ENCODE measurements around the gene SH3BP2. TPM values are rescaled to one million over a fixed set of nuclear protein-coding genes. Genes with fewer than 3 reads are reported as not detected.
A peak's percentile ranks its signal among the peaks of the same experiment; 100 is the strongest.

The SH3BP2 gene
- polyA plus RNA-seq, 4 donors: 20.8 to 58.7 (median 41.4) TPM

- no peak for DNase-seq (ENCODE audit: low read depth in 4 of 4, low spot score in 2 of 4)
Observed at GRCh38 chr4:2830632-2831610, 38.0 kb downstream of the SH3BP2 start.

DNA sequence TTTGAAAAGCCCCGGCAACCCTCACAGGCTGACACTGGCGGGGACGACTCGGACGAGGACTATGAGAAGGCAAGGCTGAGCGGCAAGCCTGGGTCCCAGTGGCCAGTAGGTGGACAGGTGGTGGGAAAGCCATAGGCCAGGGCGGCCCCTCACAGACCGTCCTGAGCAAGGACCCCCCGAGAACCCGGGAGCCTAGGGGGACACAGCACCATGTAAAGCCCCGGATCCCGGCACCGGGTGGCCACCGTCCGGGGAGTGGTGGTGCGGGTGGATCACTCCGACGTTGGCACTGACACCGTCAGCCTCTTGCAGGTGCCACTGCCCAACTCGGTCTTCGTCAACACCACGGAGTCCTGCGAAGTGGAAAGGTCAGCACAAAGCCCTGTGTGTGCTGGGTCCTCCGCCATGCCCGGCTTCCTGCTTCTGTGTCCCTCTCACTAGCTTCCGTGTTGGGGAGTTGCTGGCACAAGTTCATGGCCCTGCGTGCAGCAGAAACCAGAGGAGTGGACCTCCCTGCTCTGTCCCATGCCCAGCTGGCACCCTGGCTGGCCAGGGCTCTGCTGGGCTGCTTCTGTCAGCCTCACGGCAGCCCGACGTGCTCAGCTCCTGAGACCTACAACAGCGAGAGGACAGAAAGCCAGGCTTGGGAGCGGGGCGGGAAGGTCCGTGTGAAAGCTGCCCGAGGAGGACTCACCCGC, 38.9 kb downstream of the SH3BP2 start:
- DNase-seq (ENCODE audit: low read depth in 4 of 4, low spot score in 2 of 4): no peak

DNA sequence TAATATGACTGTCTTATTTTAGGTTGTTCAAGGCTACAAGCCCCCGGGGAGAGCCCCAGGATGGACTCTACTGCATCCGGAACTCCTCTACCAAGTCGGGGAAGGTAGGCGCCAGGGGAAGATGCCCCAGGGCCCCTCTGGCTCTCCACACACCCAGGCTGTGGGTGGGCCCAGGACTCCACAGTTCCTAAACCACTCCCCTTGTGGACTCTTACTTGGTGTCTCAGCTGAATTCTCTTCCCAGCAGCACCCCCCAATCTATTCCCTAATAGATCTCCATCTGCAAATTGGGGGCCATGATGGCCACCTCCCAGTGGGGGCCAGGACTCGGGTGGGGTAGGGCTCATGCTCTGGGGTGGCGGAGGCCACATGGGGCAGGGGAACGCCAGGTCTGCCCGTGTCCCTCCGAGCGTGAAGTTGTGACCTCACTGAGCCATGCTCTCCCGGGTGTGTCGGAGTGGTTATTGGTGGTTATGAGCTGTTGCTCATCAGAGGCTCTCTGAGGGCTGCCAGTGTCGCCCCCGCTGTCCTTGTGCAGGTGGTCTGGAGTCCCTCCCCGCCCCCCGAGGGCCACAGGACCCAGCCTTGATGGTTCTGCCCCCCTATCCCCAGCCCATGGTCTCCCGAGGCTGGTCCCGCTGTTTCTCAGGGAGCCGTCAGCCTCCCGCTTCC, 39.6 kb downstream of the SH3BP2 start:
- DNase-seq (ENCODE audit: low read depth in 4 of 4, low spot score in 2 of 4): no peak

GRCh38 chr4:2832981-2833670, 40.2 kb downstream of the SH3BP2 start:
- DNase-seq (ENCODE audit: low read depth in 4 of 4, low spot score in 2 of 4): no peak

- no peak for DNase-seq (ENCODE audit: low read depth in 4 of 4, low spot score in 2 of 4)
Observed at GRCh38 chr4:2833671-2834000, 40.8 kb downstream of the SH3BP2 start.

DNA sequence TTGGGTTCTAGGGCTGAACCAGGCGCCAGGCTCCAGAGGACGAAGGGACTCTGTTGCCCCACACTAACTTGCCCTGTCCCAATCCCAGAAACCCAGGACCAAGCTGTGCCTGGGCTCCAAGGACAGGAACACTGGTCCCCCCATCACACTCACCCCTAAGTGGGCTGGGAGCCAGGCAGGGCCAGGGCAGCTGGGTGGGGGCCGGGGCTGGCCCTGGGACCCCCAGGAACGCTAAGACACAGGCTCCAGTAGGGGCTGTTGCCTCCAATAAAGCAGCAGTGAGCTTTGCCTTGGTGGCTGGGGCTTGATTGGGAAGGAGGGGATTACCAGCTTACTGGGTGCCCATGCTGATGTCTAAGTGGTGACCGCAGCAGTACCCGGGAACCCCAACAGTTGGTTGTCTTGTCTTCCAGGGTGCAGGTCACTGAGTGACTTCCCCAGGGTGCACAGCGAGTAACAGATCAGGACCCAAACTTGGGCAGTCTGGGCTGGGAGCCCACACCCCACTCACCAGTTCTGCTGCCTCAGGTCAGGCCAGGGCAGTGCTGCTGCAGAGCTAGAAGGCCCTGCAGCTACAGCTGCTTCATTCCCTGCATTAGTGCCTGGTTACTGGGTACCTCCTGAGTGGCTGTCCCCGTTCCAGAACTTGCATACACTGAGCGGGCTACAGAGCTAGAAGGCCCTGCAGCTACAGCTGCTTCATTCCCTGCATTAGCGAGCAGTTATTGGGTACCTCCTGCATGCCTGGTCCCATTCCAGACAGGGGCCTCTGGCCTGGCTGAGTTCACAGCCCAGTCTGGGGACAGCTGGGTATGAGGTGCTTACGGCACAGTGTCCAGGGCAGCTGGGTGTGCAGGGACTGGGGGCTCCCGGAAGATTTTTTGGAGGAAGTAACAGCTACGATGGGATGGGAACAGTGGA, 41.4 kb downstream of the SH3BP2 start:
- DNase-seq (ENCODE audit: low read depth in 4 of 4, low spot score in 2 of 4): no peak

DNA sequence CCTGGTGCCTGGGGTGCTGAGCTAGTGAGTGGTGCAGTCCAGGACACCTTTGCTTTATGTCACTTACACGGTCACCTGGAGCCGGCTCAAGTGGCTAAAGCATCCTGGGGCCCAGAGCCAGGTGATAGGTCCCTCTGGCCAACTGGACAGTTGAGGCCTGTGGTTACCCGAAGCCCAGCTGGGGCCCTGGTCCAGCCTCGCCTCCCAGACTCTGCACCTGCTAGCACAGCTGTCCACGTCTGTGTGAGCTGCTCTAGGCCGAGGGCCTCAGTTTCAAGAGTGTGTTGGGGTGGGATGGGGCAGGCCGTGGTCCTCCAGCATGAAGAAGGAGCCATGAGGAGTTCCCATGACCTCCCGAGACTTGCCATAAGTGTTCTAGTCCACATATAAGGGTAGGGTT, 43.1 kb downstream of the SH3BP2 start:
- no peak for DNase-seq (ENCODE audit: low read depth in 4 of 4, low spot score in 2 of 4)

DNA sequence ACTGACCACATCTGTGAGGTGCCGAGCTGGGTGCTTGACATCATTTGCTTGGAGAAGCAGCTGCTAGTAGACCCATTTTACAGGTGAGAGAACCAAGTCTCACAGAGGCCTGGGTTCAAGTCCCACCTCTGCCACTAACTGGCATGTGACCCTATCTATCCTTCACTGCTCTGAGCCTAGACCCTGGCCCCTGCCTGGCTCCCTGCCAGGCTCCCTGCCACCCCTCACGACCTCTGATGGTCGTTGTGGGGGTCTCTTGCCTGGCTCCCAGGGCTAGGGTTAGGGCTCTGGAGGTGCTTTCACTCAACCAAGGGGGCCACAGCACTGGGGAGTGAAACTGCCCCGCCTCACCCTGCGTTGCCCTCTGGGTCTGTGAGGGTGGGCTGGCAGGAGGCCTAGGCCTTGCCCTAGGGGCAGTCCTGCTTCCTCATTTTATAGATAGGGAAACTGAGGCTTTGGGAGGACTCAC, 43.5 kb downstream of the SH3BP2 start:
- DNase-seq (ENCODE audit: low read depth in 4 of 4, low spot score in 2 of 4): no peak

DNA sequence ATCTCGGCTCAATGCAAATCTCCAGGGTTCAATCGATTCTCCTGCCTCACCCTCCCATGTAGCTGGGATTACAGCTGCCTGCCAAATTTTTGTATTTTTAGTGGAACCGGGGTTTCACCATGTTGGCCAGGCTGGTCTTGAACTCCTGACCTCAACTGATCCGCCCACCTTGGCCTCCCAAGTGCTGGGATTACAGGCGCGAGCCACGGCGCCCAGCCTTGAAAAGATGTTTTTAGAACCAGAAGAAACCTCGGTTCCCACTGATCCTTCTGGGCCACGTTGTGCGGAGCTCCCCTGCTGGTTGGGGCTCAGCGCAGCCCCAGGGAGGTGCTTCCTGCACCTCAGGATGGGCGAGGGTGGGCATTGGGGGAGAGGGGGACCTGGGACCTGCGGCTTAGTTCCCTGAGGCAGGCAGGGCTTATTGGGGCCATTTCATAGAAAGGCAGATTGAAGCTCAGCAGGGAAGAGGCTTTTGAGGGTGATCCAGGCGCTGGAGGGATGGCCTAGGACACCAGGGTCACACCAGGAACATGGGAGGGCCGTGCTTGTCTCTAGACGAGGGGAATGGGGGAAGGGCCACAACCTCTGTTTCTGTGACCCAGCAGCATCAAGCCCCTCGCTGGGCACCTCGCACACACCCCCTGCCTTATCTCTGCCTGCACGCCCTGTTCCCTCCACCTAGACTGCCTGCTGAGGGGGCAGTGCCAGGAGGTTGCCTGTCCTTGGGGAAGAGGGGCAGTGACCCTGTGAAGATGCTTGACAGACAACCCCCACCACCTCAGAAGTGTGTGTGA, 44.4 kb downstream of the SH3BP2 start:
- DNase-seq (ENCODE audit: low read depth in 4 of 4, low spot score in 2 of 4): no peak

DNA sequence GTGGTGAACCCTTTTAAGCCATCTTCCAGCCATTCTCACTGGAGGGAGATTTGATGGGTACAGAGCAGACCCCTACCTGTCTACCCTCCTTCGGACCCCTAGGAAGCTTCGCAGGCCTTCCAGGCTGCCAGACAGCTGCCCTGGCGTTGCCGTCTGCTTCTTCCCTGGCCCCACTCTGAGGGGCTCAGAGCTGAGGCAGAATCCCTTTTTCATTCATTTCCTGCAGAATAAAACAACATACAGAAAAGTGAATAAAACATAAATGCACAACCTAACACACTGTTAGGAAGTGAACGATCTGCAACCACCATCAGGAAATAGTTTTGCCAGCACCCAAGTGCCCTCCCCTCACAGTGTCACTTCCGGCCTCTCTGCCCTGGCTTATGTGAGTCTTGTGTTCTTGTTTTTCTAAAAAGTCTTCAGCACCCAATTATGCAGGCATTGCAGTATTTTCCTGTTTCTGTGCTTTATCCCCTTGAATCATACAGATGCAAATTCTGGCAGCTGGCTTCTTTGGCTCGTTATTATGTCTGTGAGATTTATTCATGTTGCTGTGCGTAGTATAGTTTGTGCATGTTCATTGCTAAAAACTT, 45.1 kb downstream of the SH3BP2 start:
- DNase-seq (ENCODE audit: low read depth in 4 of 4, low spot score in 2 of 4): no peak

DNA sequence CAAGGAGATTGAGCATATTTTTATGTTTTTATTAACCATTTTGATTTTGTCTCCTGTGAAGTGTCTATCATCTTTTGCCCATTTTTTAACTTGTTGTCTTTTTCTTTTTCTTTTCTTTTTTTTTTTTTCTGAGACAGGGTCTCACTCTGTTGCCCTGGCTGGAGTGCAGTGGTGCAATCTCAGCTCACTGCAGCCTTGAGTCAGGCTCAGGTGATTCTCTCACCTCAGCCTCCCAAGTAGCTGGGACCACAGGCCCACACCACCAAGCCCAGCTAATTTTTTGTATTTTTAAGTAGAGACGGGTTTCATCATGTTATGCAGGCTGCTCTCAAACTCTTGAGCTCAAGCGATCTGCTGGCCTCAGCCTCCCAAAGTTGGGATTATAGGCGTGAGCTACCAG, 46.2 kb downstream of the SH3BP2 start:
- no peak for DNase-seq (ENCODE audit: low read depth in 4 of 4, low spot score in 2 of 4)

DNA sequence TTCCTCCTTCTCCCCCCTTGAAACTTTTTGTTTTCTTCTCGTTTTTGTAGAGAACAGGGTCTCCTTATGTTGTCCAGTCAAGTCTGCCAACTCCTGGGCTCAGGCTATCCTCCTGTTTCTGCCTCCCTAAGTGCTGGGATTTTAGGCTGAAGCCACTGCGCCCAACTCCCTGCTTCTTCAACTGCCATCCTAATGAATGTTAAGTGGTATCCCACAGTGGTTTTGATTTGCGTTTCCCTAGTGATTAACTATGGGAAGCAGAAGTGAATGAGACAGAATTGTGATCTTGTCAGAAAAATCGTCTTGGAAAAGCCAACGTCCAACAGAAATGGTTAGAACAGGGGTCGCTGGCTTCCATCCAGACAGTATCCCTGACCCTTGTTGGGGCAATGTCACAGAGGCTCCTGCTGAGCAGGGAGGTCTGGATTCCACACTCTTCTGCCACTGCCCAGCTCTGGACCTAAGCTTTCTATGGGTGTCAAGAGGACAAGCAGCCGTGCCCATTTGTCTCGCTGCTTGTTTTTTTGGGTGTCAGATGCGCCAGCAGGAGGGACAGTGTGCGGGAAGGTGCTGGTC, 49.9 kb downstream of the SH3BP2 start:
- no peak for DNase-seq (ENCODE audit: low read depth in 4 of 4, low spot score in 2 of 4)

DNA sequence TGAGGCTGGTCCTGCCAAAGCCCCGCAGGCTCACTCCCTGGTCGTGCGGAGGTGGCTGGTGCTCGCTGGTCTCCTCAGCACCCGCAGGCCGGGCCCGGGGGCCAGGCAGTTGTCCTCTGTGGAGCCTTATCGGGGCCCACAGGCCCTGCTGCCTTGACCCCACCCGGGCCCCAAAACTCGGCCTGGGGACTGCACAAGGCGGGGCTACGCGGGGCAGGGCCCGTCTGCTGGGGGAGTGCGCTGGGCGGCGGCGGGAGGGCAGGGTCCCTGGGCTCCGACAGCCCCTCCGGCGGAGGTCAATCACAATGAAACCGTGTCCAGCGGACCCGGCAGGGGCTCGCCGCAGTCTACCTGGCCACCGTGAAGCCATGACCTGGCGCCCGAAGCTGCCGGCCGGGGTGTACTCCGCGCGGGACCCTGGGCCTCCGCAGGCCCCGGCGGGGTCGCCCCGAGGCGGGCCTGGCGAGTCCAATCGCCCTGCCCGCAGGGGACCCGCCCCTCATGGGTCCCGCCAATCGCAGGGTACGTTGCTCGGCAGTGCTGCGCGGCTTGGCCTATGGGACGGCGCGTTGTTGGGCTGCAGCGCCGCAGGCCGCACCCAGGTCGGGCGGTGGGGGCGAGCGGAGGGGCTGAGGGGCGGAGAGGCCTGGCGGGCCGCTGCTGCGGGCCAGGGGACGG, 50.5 kb downstream of the SH3BP2 start, which contains the start of gene ADD1:
TSS of gene ADD1 (plus strand) at position 582 of the 678 bp plus-strand sequence. CDS start 32,072 bp downstream, outside the sequence.
- peak; percentile 89 to 96 (median 90) for DNase-seq (ENCODE audit: low read depth in 4 of 4, low spot score in 2 of 4)

DNA sequence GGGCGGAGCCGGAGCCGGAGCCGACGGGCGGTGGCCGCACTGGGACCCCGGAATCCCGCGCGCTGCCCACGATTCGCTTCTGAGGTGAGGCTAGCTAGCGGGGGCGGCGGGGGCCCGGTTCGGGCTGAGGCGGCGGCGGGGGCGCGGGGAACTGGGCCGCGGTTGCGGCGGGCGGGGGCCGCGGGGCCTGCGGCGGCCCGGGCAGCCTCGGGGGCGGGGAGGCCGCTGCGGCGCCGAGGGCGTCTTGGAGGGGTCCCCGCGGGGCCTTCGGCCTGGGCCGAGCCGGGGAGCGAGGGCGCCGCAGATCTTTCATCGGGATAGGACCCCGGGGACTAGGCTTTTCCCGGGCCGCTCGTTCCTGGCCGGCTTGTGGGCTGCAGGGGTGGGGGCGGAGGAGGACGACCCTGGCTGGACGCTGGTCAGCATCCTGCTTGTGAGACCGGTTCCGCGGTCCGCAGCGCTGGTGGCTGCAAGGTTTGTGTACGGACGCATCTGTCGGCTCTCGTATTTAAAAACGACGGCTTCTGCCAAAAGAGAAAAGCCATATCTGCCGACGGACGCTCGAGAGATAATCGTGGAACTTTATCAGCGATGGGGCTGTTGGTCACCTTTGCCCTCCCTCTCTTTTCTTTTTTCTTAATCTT, 51.2 kb downstream of the SH3BP2 start:
- no peak for DNase-seq (ENCODE audit: low read depth in 4 of 4, low spot score in 2 of 4)

- no peak for DNase-seq (ENCODE audit: low read depth in 4 of 4, low spot score in 2 of 4)
Observed at GRCh38 chr4:2846172-2846571, 53.3 kb downstream of the SH3BP2 start.

DNA sequence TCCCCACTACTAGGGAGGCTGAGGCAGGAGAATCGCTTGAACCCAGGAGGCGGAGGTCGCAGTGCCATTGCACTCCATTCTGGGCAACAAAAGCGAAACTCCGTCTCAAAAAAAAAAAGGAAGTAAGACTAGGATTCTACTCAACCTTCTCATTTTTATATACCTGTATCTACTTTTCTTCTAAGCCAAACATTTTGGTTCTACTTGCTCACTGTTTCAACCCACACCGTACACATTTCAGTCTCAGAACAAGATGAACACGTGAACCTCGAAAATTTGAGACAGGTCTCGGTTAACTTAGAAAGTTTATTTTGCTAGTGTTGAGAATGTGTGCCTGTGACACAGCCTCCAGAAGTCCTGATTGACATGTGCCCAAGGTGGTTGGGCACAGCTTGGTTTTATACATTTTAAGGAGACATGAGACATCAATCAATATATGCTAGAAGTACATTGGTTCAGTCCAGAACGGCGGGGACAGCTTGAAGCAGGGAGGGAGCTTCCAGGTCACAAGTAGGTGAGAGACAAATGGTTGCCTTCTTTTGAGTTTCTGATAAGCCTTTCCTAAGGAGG, 54.5 kb downstream of the SH3BP2 start:
- DNase-seq (ENCODE audit: low read depth in 4 of 4, low spot score in 2 of 4): no peak

DNA sequence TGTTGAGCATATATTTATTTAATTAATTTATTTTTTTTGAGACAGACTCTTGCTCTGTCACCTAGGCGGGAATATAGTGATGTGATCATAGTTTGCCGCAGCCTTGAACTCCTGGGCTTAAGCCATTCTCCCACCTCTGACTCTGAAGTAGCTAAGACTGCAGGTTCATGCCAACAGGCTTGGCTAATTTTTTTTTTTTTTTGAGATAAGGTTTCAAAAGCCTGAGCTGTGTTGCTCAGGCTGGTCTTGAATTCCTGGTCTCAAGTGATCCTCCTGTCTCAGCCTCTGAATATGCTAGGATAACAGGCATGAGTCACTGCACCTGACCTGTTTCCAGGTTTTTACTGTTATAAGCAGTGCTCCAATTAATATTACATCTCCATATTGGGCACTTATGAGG, 55.6 kb downstream of the SH3BP2 start:
- no peak for DNase-seq (ENCODE audit: low read depth in 4 of 4, low spot score in 2 of 4)
